GM12872 (cell line): ENCODE measurements around the gene ZNF668.

Source experiments
- CTCF ChIP-seq: IDR thresholded peaks from 3 replicates; pipeline ENCODE4 v1.5.1; 2011; ENCODE audit warnings: low read depth, mild to moderate bottlenecking, low read length, moderate library complexity; ENCODE audit not compliant: insufficient read depth

ZNF668 gene

GRCh38 chr16:31092330-31092729, 18.3 kb upstream of the ZNF668 start:
- no peak for TF ChIP-seq CTCF

DNA sequence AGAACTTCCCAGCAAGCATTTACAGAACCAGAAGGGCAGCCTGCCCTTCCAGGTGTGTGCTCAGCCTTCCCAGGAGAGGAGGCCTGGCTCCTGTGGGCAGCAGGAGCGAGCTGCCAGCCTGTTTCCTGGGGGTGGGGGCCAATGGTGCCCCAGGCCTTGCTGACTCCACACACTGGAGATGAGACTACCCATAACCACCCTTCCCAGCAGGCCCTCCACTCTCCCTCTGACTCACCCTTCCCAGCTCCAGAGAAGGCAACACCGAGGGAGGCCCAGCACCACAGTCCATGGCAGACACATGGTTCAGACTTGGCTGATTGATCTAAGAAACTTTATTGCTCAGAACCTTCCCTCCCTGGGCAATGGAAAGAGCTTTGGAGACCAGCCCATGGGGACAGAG, 16.5 kb upstream of the ZNF668 start:
- no peak for TF ChIP-seq CTCF

- TF ChIP-seq CTCF: no peak
Measured at GRCh38 chr16:31089199-31089598, 15.2 kb upstream of the ZNF668 start.

- TF ChIP-seq CTCF: no peak
Measured at GRCh38 chr16:31088459-31089183, 14.6 kb upstream of the ZNF668 start, which contains the start of gene PRSS53. PRSS53 (minus strand) TSS chr16:31088943; CDS start chr16:31088809, 134 bp downstream.

DNA sequence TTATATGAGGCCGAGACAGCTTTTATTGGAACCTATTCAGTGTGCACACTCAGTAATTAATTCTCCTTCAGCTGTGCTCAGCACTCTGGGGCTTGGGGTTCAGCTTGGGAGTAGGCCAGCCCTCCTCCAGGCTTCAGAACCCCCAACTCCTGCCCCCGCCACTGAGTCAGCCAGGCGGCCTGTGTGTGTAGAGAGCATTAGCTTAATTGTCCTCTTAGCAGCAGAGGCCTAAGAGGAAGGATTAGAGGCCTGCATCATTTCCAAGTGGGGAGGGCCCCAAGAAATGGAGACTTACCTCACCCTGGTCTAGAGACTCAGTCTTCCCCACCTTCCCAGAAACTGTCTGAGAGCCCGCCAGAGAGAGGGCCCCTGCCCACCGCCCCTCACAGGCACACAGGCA, 13.9 kb upstream of the ZNF668 start:
- no peak for TF ChIP-seq CTCF

GRCh38 chr16:31087481-31087880, 13.4 kb upstream of the ZNF668 start:
- TF ChIP-seq CTCF: no peak

GRCh38 chr16:31086629-31086906, 12.5 kb upstream of the ZNF668 start:
- no peak for TF ChIP-seq CTCF
